ENCODE measurements around the gene KIAA1217. TPM values are rescaled to one million over a fixed set of nuclear protein-coding genes. Genes with fewer than 3 reads are reported as not detected.

KIAA1217 gene
- total and polyA plus RNA-seq, 2 of the 8 experiments (the other 6 are each of a cell fraction or from before 2014, with no cell fraction given): 4.5 to 15.6 TPM

DNA sequence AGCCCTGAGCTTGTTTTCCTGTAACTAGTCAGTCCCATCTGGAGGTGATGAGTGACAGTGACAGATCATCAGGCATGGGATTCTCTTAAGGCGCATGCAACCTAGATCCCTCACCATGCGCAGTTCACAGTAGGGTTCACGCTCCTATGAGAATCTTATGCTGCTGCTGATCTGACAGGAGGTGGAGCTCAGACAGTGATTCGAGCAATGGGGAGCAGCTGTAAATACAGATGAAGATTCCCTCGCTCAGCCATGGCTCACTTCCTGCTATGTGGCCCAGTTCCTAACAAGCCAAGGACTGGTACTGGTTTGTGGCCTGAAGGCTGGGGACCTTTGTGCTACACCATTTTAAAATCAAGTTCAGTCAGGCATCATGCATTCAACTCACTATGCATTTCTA, 221.7 kb downstream of the KIAA1217 start (continued):
- TF ChIP-seq SIX5 (IDR thresholded peaks at IDR 0.05; ENCODE audit: low read depth, low read length) (no peak), TBP (IDR thresholded peaks at IDR 0.05; ENCODE audit: low read depth, low read length) (no peak), ATF2 (IDR thresholded peaks at IDR 0.05; ENCODE audit: low read length) (no peak), CHD7 (IDR thresholded peaks at IDR 0.05; ENCODE audit: insufficient replicate concordance, low read length) (no peak), TAF7 (optimal IDR thresholded peaks at IDR 0.05; ENCODE audit: borderline replicate concordance, low read depth, low read length) (no peak)

Data from H1 (cell line).